Breast epithelium (tissue), 4 donors: ENCODE results near the gene RAB28. TPM values are rescaled to one million over a fixed set of nuclear protein-coding genes. Genes with fewer than 3 reads are reported as not detected.
"Not testable (repeated sequence)": the region's sequence is repeated elsewhere in the genome, so short reads cannot be mapped to it uniquely, and the experiment has no call there.

Experiments used
- DNase-seq, 2 donors: peaks; one replicate each; pipeline ENCODE4 v3.0.0-alpha.2; 2019; ENCODE audit warnings: low spot score in 2 of 2
- H3K27ac ChIP-seq, 2 donors: fragments of 200-600 bp; sonication (generic) in 1 of 2; one replicate each; pipeline ENCODE4 v1.5.1; 2016 to 2019; ENCODE audit warnings: mild to moderate bottlenecking in 1 of 2
- H3K27me3 ChIP-seq, 2 donors: fragments of 200-600 bp; sonication (generic) in 1 of 2; one replicate each; pipeline versions ENCODE4 v1.5.1 to v1.6.0; 2017 to 2019; ENCODE audit warnings: control low read depth in 1 of 2, mild to moderate bottlenecking in 1 of 2
- H3K36me3 ChIP-seq: fragments of 200-600 bp; one replicate; pipeline ENCODE4 v1.5.1; 2019
- H3K4me1 ChIP-seq, 2 donors: fragments of 200-600 bp; sonication (generic); one replicate each; pipeline ENCODE4 v1.5.1; 2016 to 2019; ENCODE audit warnings: control low read depth in 1 of 2
- H3K4me3 ChIP-seq, 3 donors: fragments of 200-600 bp; sonication (generic); 1 replicate in 2 of 3; 2 replicates in 1 of 3; pipeline ENCODE4 v1.5.1; 2016 to 2019; ENCODE audit warnings: mild to moderate bottlenecking in 3 of 3, moderate library complexity in 2 of 3
- H3K9me3 ChIP-seq, 2 donors: fragments of 200-600 bp; sonication (generic) in 1 of 2; one replicate each; pipeline ENCODE4 v1.5.1; 2016 to 2019; ENCODE audit warnings: control low read depth in 1 of 2
- CTCF ChIP-seq, 3 donors: fragments of 450-650 bp; IDR thresholded peaks; one replicate each; pipeline ENCODE4 v1.5.1; 2016 to 2017; ENCODE audit warnings: antibody characterized with exemption in 3 of 3, mild to moderate bottlenecking in 3 of 3, moderate library complexity in 3 of 3
- POLR2A ChIP-seq: fragments of 450-650 bp; IDR thresholded peaks from one replicate; pipeline ENCODE4 v1.6.1; 2016; ENCODE audit warnings: antibody characterized with exemption, mild to moderate bottlenecking, moderate library complexity
- POLR2AphosphoS5 ChIP-seq, 3 donors: sonication (generic); formaldehyde crosslinking; IDR thresholded peaks; one replicate each; pipeline ENCODE4 v1.6.1; 2017; ENCODE audit warnings: antibody characterized with exemption in 3 of 3
- intact Hi-C: fragments of 100-400 bp; cut with DNase I; formaldehyde crosslinking; loops from one replicate; pipeline ENCODE4 v1.15.1; 2023; ENCODE audit warnings: low total_unique reads
- total RNA-seq, 3 donors: library from RNA; depleted of rRNA; stranded (reverse); fragments of >200 nt; gene quantifications; one replicate each; pipeline ENCODE4 v1.1.0, GENCODE V29; 2016

Gene RAB28
- total RNA-seq, 3 donors from 2014 or later = 21.9 to 27.8 (median 24.3) TPM

DNA sequence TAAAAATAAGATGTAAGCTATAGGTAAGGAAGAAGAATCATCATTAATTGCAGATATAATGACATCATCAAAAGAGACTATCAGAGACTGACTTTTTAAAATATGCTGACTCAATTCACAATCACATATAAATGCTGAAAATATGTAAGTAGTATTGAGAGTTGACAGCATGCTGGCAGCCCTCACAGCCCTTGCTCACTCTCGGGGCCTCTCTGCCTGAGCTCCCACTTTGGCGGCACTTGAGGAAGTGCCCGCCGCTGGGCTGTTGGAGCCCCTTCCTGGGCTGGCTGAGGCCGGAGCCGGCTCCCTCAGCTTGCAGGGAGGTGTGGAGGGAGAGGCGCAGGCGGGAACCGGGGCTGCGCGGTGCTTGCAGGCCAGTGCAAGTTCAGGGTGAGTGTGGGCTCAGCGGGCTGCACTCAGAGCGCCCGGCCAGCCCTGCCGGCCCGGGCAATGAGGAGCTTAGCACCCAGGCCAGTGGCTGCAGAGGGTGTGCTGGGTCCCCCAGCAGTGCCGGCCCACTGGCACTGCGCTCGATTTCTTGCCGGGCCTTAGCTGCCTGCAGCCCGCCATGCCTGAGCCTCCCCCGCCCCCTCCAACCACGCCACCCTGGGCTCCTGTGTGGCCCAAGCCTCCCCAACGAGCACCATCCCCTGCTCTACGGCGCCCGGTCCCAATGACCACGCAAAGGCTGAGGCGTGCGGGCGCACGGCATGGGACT lies 68.9 kb downstream of the RAB28 start:
- H3K27me3 ChIP-seq = no peaks in the 10 kb centered on the region
- H3K9me3 ChIP-seq = peaks cover 0 to 3% of the 10 kb centered on the region in 2 donors
- no peak overlapping the region for H3K27ac ChIP-seq
- TF ChIP-seq POLR2A (no peak), POLR2AphosphoS5 (IDR thresholded peaks at IDR 0.05) (no peak), CTCF (IDR thresholded peaks at IDR 0.05) (no peak)
- intact Hi-C loops = no loop called here
- no peak for DNase-seq
- H3K4me3 ChIP-seq = no peak overlapping the region
- H3K4me1 ChIP-seq = peaks cover 0 to 6% of the 10 kb centered on the region in 2 donors
- no peaks in the 10 kb centered on the region for H3K36me3 ChIP-seq

DNA sequence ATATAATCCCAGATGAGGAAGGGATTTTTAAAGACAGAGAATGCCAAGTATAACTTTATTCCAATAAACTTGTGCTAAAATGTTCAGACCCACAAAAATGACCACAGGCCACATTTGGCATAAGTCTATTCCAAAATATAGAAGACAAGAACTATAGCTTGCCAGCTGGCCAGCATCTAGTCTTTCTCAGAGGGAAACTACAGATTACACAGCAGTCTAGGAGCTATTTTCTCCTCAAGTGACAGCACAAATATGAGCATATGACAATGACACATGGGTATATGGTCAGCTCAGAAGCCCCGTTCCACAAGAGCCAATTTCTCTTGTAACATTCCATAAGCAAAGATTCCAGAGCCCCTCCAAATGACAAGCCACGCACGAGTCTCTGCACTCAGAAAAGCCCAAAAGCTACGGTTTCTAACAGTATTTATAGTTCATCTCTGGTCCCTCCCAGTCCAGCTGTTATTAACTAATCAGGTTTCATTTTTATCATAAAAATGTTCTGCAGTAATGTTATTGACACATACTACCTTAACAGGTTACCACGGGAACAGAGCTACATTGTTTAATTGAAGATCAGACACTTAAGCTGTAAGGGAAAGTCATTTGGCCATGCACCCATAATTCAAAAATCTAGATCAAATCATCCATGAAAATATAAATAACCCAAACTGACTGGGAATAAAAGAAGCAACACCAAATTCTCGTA lies 70.3 kb downstream of the RAB28 start:
- Histone ChIP-seq H3K36me3 (no peaks in the 10 kb centered on the region), H3K4me3 (no peak overlapping the region), H3K27ac (no peak overlapping the region), H3K4me1 (peaks cover 0 to 6% of the 10 kb centered on the region in 2 donors), H3K27me3 (no peaks in the 10 kb centered on the region), H3K9me3 (peaks cover 0 to 3% of the 10 kb centered on the region in 2 donors)
- intact Hi-C loops = no loop called here
- DNase-seq = no peak
- TF ChIP-seq CTCF (IDR thresholded peaks at IDR 0.05) (no peak), POLR2A (no peak), POLR2AphosphoS5 (IDR thresholded peaks at IDR 0.05) (no peak)

DNA sequence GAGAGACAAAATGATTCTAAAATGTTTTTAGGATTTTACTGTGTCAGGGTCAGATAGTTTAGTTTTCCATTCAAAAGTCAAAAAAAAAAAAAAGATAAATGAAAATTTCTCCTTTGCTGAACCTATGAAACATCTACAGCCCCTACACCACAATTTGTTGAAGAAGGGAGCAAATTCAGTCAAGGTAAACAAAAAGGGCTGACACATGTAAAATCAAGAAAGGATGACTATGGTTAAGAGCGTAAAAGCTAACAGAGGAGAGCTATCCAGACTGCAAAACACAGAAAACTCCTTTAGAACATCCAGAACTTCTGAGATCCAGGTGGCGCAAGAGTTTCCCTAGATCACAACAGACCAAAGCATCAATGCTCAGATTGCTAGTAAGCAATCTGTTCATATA lies 72.2 kb downstream of the RAB28 start:
- Histone ChIP-seq H3K4me3 (no peak overlapping the region), H3K9me3 (peaks cover 0 to 1% of the 10 kb centered on the region in 2 donors), H3K27ac (no peak overlapping the region), H3K4me1 (peaks cover 0 to 6% of the 10 kb centered on the region in 2 donors), H3K36me3 (no peaks in the 10 kb centered on the region), H3K27me3 (no peaks in the 10 kb centered on the region)
- TF ChIP-seq CTCF (IDR thresholded peaks at IDR 0.05) (no peak), POLR2A (no peak), POLR2AphosphoS5 (IDR thresholded peaks at IDR 0.05) (no peak)
- intact Hi-C loops = no loop called here
- DNase-seq = no peak

- Histone ChIP-seq H3K27me3 (no peaks in the 10 kb centered on the region), H3K27ac (no peak overlapping the region), H3K4me1 (peaks cover 0 to 6% of the 10 kb centered on the region in 2 donors), H3K4me3 (no peak overlapping the region), H3K9me3 (no peaks in the 10 kb centered on the region), H3K36me3 (peaks cover 4% of the 10 kb centered on the region)
- DNase-seq = no peak
- TF ChIP-seq POLR2AphosphoS5 (IDR thresholded peaks at IDR 0.05) (no peak), POLR2A (no peak), CTCF (IDR thresholded peaks at IDR 0.05) (no peak)
- intact Hi-C loops = no loop called here
These were observed 74.8 kb downstream of the RAB28 start for GRCh38 chr4:13409324-13409723.

- H3K4me3 ChIP-seq, DNase-seq, intact Hi-C loops, H3K27me3 ChIP-seq, H3K27ac ChIP-seq, H3K36me3 ChIP-seq, H3K9me3 ChIP-seq, H3K4me1 ChIP-seq: not testable (repeated sequence)
These were observed 78.0 kb downstream of the RAB28 start for GRCh38 chr4:13406156-13406555.
